HEK293 (cell line): ENCODE data around the gene BIK.

ENCODE experiments used
- BCL6B ChIP-seq: fragments of 450-650 bp; formaldehyde crosslinking; IDR thresholded peaks from 2 replicates; pipeline ENCODE4 v1.5.1; 2017; ENCODE audit warnings: missing biosample characterization, missing genetic modification characterization
- GLIS1 ChIP-seq: fragments of 450-650 bp; formaldehyde crosslinking; IDR thresholded peaks from 2 replicates; pipeline ENCODE4 v1.5.1; 2016; ENCODE audit warnings: missing biosample characterization, missing genetic modification characterization
- HIC1 ChIP-seq: fragments of 450-650 bp; formaldehyde crosslinking; IDR thresholded peaks from 2 replicates; pipeline ENCODE4 v1.5.1; 2016; ENCODE audit warnings: missing biosample characterization, missing genetic modification characterization
- KLF9 ChIP-seq: fragments of 450-650 bp; formaldehyde crosslinking; IDR thresholded peaks from 2 replicates; pipeline ENCODE4 v1.5.1; 2016; ENCODE audit warnings: missing biosample characterization, missing genetic modification characterization, low read depth
- MZF1 ChIP-seq: fragments of 450-650 bp; formaldehyde crosslinking; IDR thresholded peaks from 2 replicates; pipeline ENCODE4 v1.5.1; 2017; ENCODE audit warnings: missing biosample characterization, missing genetic modification characterization, borderline replicate concordance
- PRDM10 ChIP-seq: fragments of 450-650 bp; formaldehyde crosslinking; IDR thresholded peaks from 2 replicates; pipeline ENCODE4 v1.5.1; 2016; ENCODE audit warnings: missing biosample characterization, missing genetic modification characterization
- SALL2 ChIP-seq: fragments of 450-650 bp; formaldehyde crosslinking; IDR thresholded peaks from 2 replicates; pipeline ENCODE4 v1.5.0; 2017; ENCODE audit warnings: missing biosample characterization, mild to moderate bottlenecking, missing genetic modification characterization, borderline replicate concordance
- SCRT1 ChIP-seq: fragments of 450-650 bp; formaldehyde crosslinking; IDR thresholded peaks from 2 replicates; pipeline ENCODE4 v1.5.1; 2016; ENCODE audit warnings: missing biosample characterization, missing genetic modification characterization, borderline replicate concordance
- TCF7L2 ChIP-seq: IDR thresholded peaks from 2 replicates; pipeline ENCODE4 v1.6.1; 2011; ENCODE audit warnings: low read depth, mild to moderate bottlenecking, inconsistent platforms, low read length, moderate library complexity, borderline replicate concordance
- WT1 ChIP-seq: fragments of 450-650 bp; formaldehyde crosslinking; IDR thresholded peaks from 2 replicates; pipeline ENCODE4 v1.5.1; 2016; ENCODE audit warnings: missing biosample characterization, missing genetic modification characterization
- YY2 ChIP-seq: fragments of 450-650 bp; formaldehyde crosslinking; IDR thresholded peaks from 2 replicates; pipeline ENCODE4 v1.5.1; 2016; ENCODE audit warnings: missing biosample characterization, missing genetic modification characterization
- ZBTB48 ChIP-seq: fragments of 450-650 bp; formaldehyde crosslinking; IDR thresholded peaks from 2 replicates; pipeline ENCODE4 v1.5.1; 2016; ENCODE audit warnings: missing biosample characterization, missing genetic modification characterization
- ZFHX2 ChIP-seq: fragments of 450-650 bp; formaldehyde crosslinking; conservative IDR thresholded peaks from 2 replicates; pipeline ENCODE4 v1.5.1; 2016; ENCODE audit warnings: missing biosample characterization, missing genetic modification characterization
- ZNF138 ChIP-seq: fragments of 450-650 bp; formaldehyde crosslinking; IDR thresholded peaks from 2 replicates; pipeline ENCODE4 v1.5.1; 2016; ENCODE audit warnings: missing biosample characterization, missing genetic modification characterization, borderline replicate concordance
- ZNF174 ChIP-seq: fragments of 450-650 bp; formaldehyde crosslinking; IDR thresholded peaks from 2 replicates; pipeline ENCODE4 v1.5.0; 2017; ENCODE audit warnings: missing biosample characterization, mild to moderate bottlenecking, missing genetic modification characterization
- ZNF19 ChIP-seq: fragments of 450-650 bp; formaldehyde crosslinking; IDR thresholded peaks from 2 replicates; pipeline ENCODE4; 2016; ENCODE audit warnings: missing biosample characterization, missing genetic modification characterization, low read depth
- ZNF202 ChIP-seq: fragments of 450-650 bp; formaldehyde crosslinking; IDR thresholded peaks from 2 replicates; pipeline ENCODE4 v1.5.1; 2016; ENCODE audit warnings: missing biosample characterization, missing genetic modification characterization, borderline replicate concordance
- ZNF223 ChIP-seq: fragments of 450-650 bp; formaldehyde crosslinking; IDR thresholded peaks from 2 replicates; pipeline ENCODE4 v1.5.1; 2016; ENCODE audit warnings: missing biosample characterization, missing genetic modification characterization
- ZNF311 ChIP-seq: fragments of 450-650 bp; formaldehyde crosslinking; IDR thresholded peaks from 2 replicates; pipeline ENCODE4 v1.5.1; 2017; ENCODE audit warnings: missing biosample characterization, missing genetic modification characterization, borderline replicate concordance
- ZNF324 ChIP-seq: fragments of 450-650 bp; formaldehyde crosslinking; IDR thresholded peaks from 2 replicates; pipeline ENCODE4 v1.5.1; 2016; ENCODE audit warnings: missing biosample characterization, missing genetic modification characterization
- ZNF350 ChIP-seq: fragments of 450-650 bp; formaldehyde crosslinking; IDR thresholded peaks from 2 replicates; pipeline ENCODE4 v1.5.0; 2017; ENCODE audit warnings: missing biosample characterization, mild to moderate bottlenecking, missing genetic modification characterization
- ZNF398 ChIP-seq: fragments of 450-650 bp; formaldehyde crosslinking; IDR thresholded peaks from 2 replicates; pipeline ENCODE4 v1.5.1; 2017; ENCODE audit warnings: missing biosample characterization, missing genetic modification characterization
- ZNF426 ChIP-seq: fragments of 450-650 bp; formaldehyde crosslinking; IDR thresholded peaks from 2 replicates; pipeline ENCODE4 v1.5.1; 2017; ENCODE audit warnings: missing biosample characterization, missing genetic modification characterization, mild to moderate bottlenecking, inconsistent platforms, moderate library complexity
- ZNF488 ChIP-seq: fragments of 450-650 bp; formaldehyde crosslinking; IDR thresholded peaks from 2 replicates; pipeline ENCODE4 v1.5.1; 2016; ENCODE audit warnings: missing biosample characterization, missing genetic modification characterization
- ZNF529 ChIP-seq: fragments of 450-650 bp; formaldehyde crosslinking; IDR thresholded peaks from 2 replicates; pipeline ENCODE4 v1.5.1; 2017; ENCODE audit warnings: missing genetic modification characterization, missing biosample characterization; ENCODE audit not compliant: insufficient replicate concordance
- ZNF548 ChIP-seq: fragments of 450-650 bp; formaldehyde crosslinking; IDR thresholded peaks from 2 replicates; pipeline ENCODE4 v1.5.1; 2016; ENCODE audit warnings: missing biosample characterization, missing genetic modification characterization
- ZNF555 ChIP-seq: fragments of 450-650 bp; formaldehyde crosslinking; conservative IDR thresholded peaks from 2 replicates; pipeline ENCODE4 v1.5.1; 2017; ENCODE audit warnings: missing biosample characterization, mild to moderate bottlenecking, missing genetic modification characterization, inconsistent platforms
- ZNF654 ChIP-seq: fragments of 450-650 bp; formaldehyde crosslinking; IDR thresholded peaks from 2 replicates; pipeline ENCODE4 v1.5.1; 2016; ENCODE audit warnings: low read depth, missing biosample characterization, missing genetic modification characterization
- ZNF660 ChIP-seq: fragments of 450-650 bp; IDR thresholded peaks from 2 replicates; pipeline ENCODE4 v1.5.1; 2018; ENCODE audit warnings: missing biosample characterization, mild to moderate bottlenecking, missing genetic modification characterization
- ZNF664 ChIP-seq: fragments of 450-650 bp; formaldehyde crosslinking; IDR thresholded peaks from 2 replicates; pipeline ENCODE4 v1.5.1; 2016; ENCODE audit warnings: missing biosample characterization, missing genetic modification characterization
- ZNF677 ChIP-seq: fragments of 450-650 bp; IDR thresholded peaks from 2 replicates; pipeline ENCODE4 v1.5.0; 2018; ENCODE audit warnings: missing biosample characterization, mild to moderate bottlenecking, missing genetic modification characterization, moderate library complexity
- ZNF776 ChIP-seq: fragments of 450-650 bp; formaldehyde crosslinking; IDR thresholded peaks from 2 replicates; pipeline ENCODE4 v1.5.0; 2017; ENCODE audit warnings: missing biosample characterization, missing genetic modification characterization, borderline replicate concordance

BIK gene

GRCh38 chr22:43128928-43129424 is 18.4 kb downstream of the BIK start (continued):
- no peak for TF ChIP-seq ZNF19
- no peak for TF ChIP-seq TCF7L2
- no peak for TF ChIP-seq ZNF138 (tag by site-specific recombination)
- no peak for TF ChIP-seq SALL2 (tag by site-specific recombination)
- peak; percentile 46; the same call in 1 of the 2 replicates for TF ChIP-seq HIC1 (tag by site-specific recombination)
- 0 out of 2 replicates have a peak, but pooled peaks have one; percentile 32 for TF ChIP-seq KLF9 (tag by site-specific recombination)
- TF ChIP-seq ZNF654 (tag by site-specific recombination) = no peak
- TF ChIP-seq ZFHX2 (tag by site-specific recombination) = 0 out of 2 replicates have a peak, but pooled peaks have one; percentile 10
- TF ChIP-seq ZNF324 (tag by site-specific recombination) = no peak
- no peak for TF ChIP-seq ZNF776
- TF ChIP-seq ZNF426 = no peak
- TF ChIP-seq ZNF398 (tag by site-specific recombination) = no peak
- no peak for TF ChIP-seq ZNF555 (tag by site-specific recombination)
- no peak for TF ChIP-seq YY2 (tag by site-specific recombination)
- TF ChIP-seq ZNF529 (tag by site-specific recombination) = no peak
- TF ChIP-seq MZF1 (tag by site-specific recombination) = no peak
- TF ChIP-seq ZNF664 (tag by site-specific recombination) = no peak
- no peak for TF ChIP-seq ZNF174 (tag by site-specific recombination)
- TF ChIP-seq PRDM10 = no peak
- no peak for TF ChIP-seq ZNF223 (tag by site-specific recombination)
- TF ChIP-seq ZNF488 (tag by site-specific recombination) = no peak
- TF ChIP-seq ZNF677 (tag by site-specific recombination) = no peak
- no peak for TF ChIP-seq ZNF660 (tag by site-specific recombination)
- TF ChIP-seq ZNF350 (tag by site-specific recombination) = no peak
- TF ChIP-seq ZNF202 (tag by site-specific recombination) = no peak
- TF ChIP-seq ZNF548 = no peak
- TF ChIP-seq ZBTB48 (tag by site-specific recombination) = no peak
- TF ChIP-seq WT1 (tag by site-specific recombination) = no peak
- TF ChIP-seq SCRT1 (tag by site-specific recombination) = peak; percentile 100
- TF ChIP-seq GLIS1 (tag by site-specific recombination) = peak; percentile 96
- TF ChIP-seq ZNF311 = no peak
- TF ChIP-seq BCL6B (tag by site-specific recombination) = no peak
